GM12878 (cell line): ENCODE results near the gene ALOX12B.

Source experiments
- BHLHE40 ChIP-seq, 2 experiments: fragments of 450-650 bp in 1 of 2; IDR thresholded peaks; 2 replicates each; pipeline ENCODE4 v1.6.1; 2011 to 2017; ENCODE audit warnings: low read depth in 2 of 2, borderline replicate concordance in 1 of 2, improper control_type of control experiment in 1 of 2, low read length in 1 of 2, mild to moderate bottlenecking in 1 of 2
- CHD4 ChIP-seq: fragments of 200-600 bp; sonication (generic); IDR thresholded peaks from 2 replicates; pipeline ENCODE4 v1.6.1; 2016; ENCODE audit warnings: mild to moderate bottlenecking
- CTCF ChIP-seq, 3 experiments: IDR thresholded peaks in 2 of 3; conservative IDR thresholded peaks in 1 of 3; 2 replicates each; pipeline ENCODE4 v1.5.1; 2011; ENCODE audit warnings: low read depth in 3 of 3, low read length in 3 of 3, mild to moderate bottlenecking in 3 of 3, control low read depth in 2 of 3, moderate library complexity in 2 of 3, inconsistent platforms in 1 of 3, mixed read lengths in 1 of 3; ENCODE audit not compliant: control insufficient read depth in 2 of 3, insufficient read depth in 1 of 3; ENCODE audit errors: extremely low read depth in 1 of 3
- NKRF ChIP-seq: fragments of 450-650 bp; conservative IDR thresholded peaks from 2 replicates; pipeline ENCODE4 v1.6.1; 2017; ENCODE audit warnings: mild to moderate bottlenecking, moderate library complexity
- POLR2A ChIP-seq: IDR thresholded peaks from 2 replicates; pipeline ENCODE4 v1.6.1; 2011; ENCODE audit warnings: low read depth, mild to moderate bottlenecking, low read length
- USF2 ChIP-seq: IDR thresholded peaks from 2 replicates; pipeline ENCODE4 v1.6.1; 2011; ENCODE audit warnings: low read depth, low read length, improper control_type of control experiment, borderline replicate concordance
- ZNF384 ChIP-seq: IDR thresholded peaks from 2 replicates; pipeline ENCODE4 v1.6.1; 2012; ENCODE audit warnings: low read depth, mild to moderate bottlenecking, low read length, improper control_type of control experiment, borderline replicate concordance

GRCh38 chr17:8126491-8127066 is 39.1 kb upstream of the ALOX12B start:
- TF ChIP-seq ZNF384 (peak; percentile 69), POLR2A (no peak), NKRF (0 out of 2 replicates have a peak, but pooled peaks have one; percentile 49), CHD4 (no peak), USF2 (no peak), BHLHE40 (IDR thresholded peaks at IDR 0.05; ENCODE audit: borderline replicate concordance in 1 of 2, low read depth in 2 of 2, low read length in 1 of 2) (no peak; a peak in 1 of 4 replicates), CTCF (IDR thresholded peaks at IDR 0.05 in 2 of 3, conservative IDR thresholded peaks at IDR 0.05 in 1 of 3; ENCODE audit: control insufficient read depth in 2 of 3, extremely low read depth in 1 of 3, insufficient read depth in 1 of 3, low read depth in 3 of 3, low read length in 3 of 3) (no peak)
